HG03439 (cell line): ENCODE results near the gene R3HDM4.

Source experiments
- ATAC-seq: cut with Tn5 transposase; IDR thresholded peaks from one replicate; pipeline ENCODE4 v1.9.1; 2021; ENCODE audit warnings: mild to moderate bottlenecking, moderate library complexity; ENCODE audit not compliant: unreplicated experiment

R3HDM4 gene

GRCh38 chr19:932648-933552 lies 19.9 kb upstream of the R3HDM4 start:
- ATAC-seq: no peak

- ATAC-seq: no peak
Observed at GRCh38 chr19:931860-932647, 19.0 kb upstream of the R3HDM4 start.

DNA sequence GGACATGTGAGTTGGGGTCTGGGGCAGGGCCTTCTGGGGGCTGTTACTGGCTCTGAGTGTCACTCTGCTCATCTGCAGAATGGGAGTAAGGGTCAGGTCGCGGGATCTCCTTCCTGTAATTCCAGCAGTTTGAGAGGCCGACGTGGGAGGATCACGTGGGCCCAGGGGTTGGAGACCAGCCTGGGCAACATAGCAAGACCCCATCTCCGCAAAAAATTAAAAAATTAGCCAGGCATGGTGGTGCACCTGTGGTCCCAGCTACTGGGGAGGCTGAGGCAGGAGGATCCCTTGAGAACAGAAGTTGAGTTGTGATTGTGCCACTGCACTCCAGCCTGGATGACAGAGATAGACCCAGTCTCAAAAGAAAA lies 16.9 kb upstream of the R3HDM4 start:
- ATAC-seq: no peak

DNA sequence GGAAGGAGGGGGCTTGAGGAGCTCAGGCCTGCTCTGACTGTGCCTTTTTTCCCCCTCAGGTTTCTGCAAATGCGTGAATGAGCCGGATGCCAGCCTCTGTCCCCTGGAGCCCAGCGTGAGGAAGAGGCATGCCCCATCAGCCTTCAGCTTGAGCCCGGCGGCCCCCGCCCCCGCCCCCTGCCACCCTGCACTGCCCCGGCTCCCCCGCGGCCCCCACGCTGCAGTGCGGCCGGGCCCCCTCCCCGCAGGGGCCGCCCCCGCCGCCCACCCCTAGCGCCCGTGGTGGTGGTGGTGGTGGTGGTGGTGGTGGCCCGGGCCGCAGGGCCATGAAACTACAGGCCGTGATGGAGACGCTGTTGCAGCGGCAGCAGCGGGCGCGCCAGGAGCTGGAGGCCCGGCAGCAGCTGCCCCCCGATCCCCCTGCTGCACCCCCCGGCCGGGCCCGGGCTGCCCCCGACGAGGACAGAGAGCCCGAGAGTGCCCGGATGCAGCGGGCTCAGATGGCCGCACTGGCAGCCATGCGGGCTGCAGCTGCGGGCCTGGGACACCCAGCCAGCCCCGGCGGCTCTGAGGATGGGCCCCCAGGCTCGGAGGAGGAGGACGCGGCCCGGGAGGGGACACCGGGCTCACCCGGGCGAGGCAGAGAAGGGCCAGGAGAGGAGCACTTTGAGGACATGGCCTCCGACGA lies 16.3 kb upstream of the R3HDM4 start:
- no peak for ATAC-seq

GRCh38 chr19:928471-929202 lies 15.6 kb upstream of the R3HDM4 start:
- ATAC-seq: no peak

- ATAC-seq: no peak
Observed at GRCh38 chr19:927780-928401, 14.9 kb upstream of the R3HDM4 start.

GRCh38 chr19:927351-927779 lies 14.3 kb upstream of the R3HDM4 start:
- ATAC-seq: no peak

DNA sequence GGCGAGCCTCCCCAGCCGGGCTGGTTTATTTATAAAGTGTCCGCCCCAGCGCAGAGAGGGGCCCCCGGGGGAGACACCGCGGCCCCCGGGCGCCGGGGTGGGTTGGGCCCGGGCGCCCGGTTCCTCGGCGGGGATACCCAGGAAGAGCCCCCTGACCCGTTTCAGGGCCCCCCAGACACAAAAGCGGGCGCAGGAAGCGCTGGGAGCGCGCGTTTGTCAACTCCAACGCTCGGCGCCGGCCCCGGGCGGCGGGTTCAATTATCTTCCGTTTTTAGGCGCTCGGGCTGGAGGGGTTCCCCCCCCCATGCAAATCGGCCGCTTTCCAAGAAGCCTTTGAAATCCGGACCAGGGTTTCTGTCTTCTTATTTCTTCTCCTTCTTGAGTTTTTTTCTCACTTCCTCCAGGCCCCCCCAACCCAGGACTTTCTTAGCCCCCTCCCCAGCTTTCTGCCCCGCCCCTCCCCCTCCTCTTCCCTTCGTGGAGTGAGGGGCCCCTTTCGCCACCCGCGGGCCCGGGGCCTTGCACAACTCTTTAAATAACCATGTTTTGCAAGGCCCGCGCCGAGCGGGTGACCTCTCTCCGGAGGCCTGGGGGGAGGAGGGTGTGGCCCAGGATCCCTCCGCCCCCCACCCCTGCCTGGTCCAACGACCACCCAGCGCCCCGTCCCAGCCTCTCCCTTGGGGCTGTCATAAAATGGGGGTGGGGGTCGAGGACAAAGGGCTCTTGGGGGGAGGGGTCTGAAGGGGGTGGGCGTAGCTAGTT lies 13.8 kb upstream of the R3HDM4 start:
- ATAC-seq: no peak

DNA sequence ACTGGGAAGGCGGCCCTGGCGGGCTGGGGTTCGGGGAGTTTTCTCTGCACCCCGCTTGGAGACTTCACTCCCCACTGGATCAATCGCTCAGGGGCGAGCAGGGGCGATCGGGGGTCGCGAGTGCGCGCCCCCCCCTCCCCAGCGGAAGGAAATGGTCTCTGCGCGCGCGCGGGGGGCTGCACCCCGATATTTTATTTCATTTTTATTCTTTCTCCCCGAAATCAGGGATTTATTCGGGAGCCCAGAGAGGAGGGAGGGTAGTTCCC lies 13.2 kb upstream of the R3HDM4 start:
- no peak for ATAC-seq

DNA sequence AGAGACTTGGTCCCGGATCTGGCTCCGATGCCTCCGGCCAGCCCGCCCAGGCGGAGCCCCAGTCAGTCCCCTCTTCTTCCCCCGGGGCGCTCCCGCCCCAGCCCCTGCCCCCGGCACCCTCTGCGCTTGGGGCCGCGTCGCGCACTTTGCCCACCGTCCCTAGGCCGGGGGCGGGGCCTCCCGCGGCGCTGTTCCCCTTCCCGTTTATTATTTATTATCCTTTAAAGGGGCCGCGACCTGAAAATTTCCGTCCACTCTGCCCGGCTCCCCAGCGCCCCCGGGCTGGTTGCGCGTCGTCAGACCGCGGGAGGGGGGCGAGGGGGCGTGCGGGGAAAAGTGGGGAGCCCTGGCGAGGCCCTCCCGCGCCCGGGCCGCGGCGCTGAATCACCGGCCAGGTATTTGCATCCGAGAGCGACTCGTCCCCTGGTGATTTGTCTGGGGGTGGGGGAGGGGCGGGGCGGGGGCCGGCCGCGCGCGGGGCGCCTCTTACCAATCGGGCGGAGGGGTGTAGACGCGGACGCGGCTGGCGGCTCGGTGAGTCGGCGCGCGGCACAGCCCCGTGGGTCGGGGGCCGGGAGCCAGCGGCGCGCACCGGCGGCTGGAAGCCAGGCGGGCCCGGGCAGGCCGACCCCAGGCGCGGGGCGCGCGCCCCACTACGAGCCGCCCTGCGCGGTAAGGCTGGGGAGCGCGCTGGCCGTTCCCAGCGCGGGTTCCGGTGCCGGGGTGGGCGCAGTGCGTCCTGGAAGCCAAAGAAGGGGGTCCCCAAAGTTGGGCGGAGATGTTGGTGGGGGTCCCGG lies 12.7 kb upstream of the R3HDM4 start, which contains the start of gene ARID3A:
Gene ARID3A (plus strand): TSS at position 510 of the 797 bp plus-strand sequence. CDS start 3,494 bp downstream, outside the sequence.
- ATAC-seq: peak; percentile 49

GRCh38 chr19:925087-925525 lies 12.1 kb upstream of the R3HDM4 start:
- peak; percentile 49 for ATAC-seq

DNA sequence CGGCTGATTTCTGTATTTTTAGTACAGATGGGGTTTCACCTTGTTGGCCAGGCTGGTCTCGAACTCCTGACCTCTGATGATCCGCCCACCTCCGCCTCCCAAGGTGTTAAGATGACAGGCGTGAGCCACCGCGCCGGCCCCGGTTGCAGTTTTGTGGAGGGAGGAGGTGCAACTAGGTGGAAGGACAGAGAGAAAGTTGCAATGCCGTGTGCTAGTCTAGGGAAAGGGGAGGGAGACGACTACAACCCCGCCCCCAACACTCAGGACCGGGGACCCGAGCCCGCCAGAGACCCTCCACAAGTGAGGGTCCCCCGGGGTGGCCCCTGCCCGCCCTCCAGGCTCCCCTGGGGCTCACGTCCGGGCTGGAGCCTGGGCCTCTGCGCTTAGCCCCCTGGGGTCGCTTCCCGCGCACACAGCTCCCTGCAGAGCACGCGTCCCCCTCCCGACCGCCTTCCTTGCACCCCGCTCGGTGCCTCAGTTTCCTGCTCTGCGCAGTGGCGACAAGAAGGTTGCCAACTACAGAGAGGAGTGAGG lies 11.6 kb upstream of the R3HDM4 start:
- ATAC-seq: no peak

DNA sequence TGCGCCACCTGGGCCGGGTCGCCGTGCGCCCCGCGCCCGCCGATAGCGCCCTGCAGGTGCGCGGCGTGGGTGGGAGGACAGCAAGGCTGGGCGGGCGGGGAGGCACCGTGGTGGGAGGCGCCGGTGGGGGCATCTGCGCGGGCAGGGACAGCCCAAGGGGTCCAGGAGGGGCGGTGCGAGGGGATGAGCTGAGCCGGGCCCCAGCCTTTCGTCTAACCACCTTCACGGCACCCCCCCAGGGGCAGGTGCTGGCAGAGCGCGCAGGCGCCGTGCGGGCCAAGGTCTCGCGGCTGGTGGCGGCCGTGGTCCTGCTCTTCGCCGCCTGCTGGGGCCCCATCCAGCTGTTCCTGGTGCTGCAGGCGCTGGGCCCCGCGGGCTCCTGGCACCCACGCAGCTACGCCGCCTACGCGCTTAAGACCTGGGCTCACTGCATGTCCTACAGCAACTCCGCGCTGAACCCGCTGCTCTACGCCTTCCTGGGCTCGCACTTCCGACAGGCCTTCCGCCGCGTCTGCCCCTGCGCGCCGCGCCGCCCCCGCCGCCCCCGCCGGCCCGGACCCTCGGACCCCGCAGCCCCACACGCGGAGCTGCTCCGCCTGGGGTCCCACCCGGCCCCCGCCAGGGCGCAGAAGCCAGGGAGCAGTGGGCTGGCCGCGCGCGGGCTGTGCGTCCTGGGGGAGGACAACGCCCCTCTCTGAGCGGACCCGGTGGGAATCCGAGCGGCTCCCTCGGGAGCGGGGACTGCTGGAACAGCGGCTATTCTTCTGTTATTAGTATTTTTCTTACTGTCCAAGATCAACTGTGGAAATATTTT lies 7.2 kb upstream of the R3HDM4 start:
- ATAC-seq: no peak

DNA sequence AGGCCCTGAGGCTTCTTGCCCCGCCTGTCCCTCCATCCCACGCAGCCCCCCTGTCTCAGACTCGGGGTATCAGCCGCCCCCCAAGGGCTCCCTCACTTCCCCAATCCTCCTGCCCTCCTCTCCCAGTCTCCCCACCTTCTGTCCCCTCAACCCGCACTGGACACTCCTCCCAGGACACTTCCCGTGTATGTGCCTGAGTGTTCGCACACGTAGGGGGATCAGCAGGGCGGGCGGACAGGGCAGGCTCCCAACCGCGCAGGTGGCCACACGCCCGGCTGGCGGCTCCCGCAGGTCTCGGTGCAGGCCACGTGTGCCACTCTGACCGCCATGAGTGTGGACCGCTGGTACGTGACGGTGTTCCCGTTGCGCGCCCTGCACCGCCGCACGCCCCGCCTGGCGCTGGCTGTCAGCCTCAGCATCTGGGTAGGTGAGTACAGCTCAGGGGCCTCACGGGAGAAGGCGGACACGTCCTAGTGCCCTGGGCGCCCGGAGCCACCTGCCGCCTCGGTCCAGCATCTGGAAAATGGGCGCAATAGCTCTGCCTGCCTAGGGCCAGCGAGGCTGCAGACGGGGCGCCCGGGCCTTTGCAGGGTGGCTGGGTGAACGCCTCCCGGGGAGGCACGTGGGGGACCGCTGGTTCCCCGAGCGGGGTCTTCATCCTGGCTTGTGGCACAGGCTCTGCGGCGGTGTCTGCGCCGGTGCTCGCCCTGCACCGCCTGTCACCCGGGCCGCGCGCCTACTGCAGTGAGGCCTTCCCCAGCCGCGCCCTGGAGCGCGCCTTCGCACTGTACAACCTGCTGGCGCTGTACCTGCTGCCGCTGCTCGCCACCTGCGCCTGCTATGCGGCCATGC lies 6.4 kb upstream of the R3HDM4 start:
- ATAC-seq: no peak

DNA sequence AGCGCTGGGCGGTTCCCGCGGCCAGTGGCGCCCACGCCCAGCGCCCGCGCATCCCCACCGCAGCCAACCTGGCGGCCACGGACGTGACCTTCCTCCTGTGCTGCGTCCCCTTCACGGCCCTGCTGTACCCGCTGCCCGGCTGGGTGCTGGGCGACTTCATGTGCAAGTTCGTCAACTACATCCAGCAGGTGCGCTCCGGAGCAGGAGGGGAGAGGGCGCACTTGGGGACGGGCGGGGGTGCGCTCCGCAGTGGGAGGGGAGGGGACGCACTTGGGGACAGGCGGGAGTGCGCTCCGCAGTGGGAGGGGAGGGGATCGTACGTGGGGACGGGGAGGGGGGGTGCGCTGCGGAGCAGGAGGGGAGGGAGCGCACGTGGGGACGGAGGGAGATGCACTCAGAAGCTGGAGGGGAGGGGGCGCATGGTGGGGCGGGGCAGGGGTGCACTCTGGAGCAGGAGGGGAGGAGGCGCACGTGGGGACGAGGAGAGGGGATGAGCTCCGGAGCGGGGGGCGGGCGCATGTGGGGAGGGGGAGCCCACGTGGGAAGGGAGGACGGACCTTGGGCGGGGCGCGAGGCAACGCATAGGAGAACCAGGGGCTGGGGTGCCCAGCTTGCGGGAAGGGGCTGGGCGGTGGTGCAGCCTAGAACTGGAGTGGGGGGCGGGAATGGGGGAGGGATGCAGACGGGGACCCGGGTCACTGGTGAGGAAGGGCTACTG lies 5.6 kb upstream of the R3HDM4 start:
- no peak for ATAC-seq

- ATAC-seq: no peak
Observed at GRCh38 chr19:918152-918437, 5.1 kb upstream of the R3HDM4 start.
